HepG2 (cell line): ENCODE data around the gene CHKA. TPM values are rescaled to one million over a fixed set of nuclear protein-coding genes. Genes with fewer than 3 reads are reported as not detected.

Experiments
- HES4 ChIP-seq: sonication (generic); formaldehyde crosslinking; IDR thresholded peaks from 2 replicates; pipeline ENCODE4 v1.9.0; 2021; ENCODE audit warnings: mild to moderate bottlenecking, missing genetic modification reagents, borderline replicate concordance
- HOXA3 ChIP-seq: sonication (generic); formaldehyde crosslinking; IDR thresholded peaks from 2 replicates; pipeline ENCODE4 v1.5.0; 2020; ENCODE audit warnings: missing genetic modification reagents
- MIXL1 ChIP-seq: IDR thresholded peaks from 2 replicates; pipeline ENCODE4 v1.6.1; 2016
- PRPF4 ChIP-seq: fragments of 200-400 bp; formaldehyde crosslinking; IDR thresholded peaks from 2 replicates; pipeline ENCODE4 v1.6.1; 2016; ENCODE audit warnings: low read length, low read depth; ENCODE audit not compliant: poor library complexity, severe bottlenecking
- SPEN ChIP-seq: sonication (generic); formaldehyde crosslinking; IDR thresholded peaks from 2 replicates; pipeline ENCODE4 v1.5.1; 2020; ENCODE audit warnings: low read depth, mild to moderate bottlenecking, missing genetic modification reagents
- TOPORS ChIP-seq: sonication (generic); formaldehyde crosslinking; IDR thresholded peaks from 2 replicates; pipeline ENCODE4 v1.8.0; 2023; ENCODE audit warnings: mild to moderate bottlenecking, missing genetic modification reagents
- ZNF484 ChIP-seq: sonication (generic); formaldehyde crosslinking; IDR thresholded peaks from 2 replicates; pipeline ENCODE4 v1.5.1; 2020; ENCODE audit warnings: mild to moderate bottlenecking, low read depth, missing genetic modification reagents, borderline replicate concordance
- ZNF850 ChIP-seq: sonication (generic); formaldehyde crosslinking; conservative IDR thresholded peaks from 2 replicates; pipeline ENCODE4 v1.9.0; 2021; ENCODE audit warnings: mild to moderate bottlenecking, missing genetic modification reagents
- polyA plus RNA-seq, 8 experiments: library from polyadenylated mRNA; depleted of rRNA in 3 of 8; stranded (reverse) in 7 of 8; unstranded in 1 of 8; fragments of >200 nt; fragmentation: Illumina TruSeq in 4 of 8; extraction: Trizol in 4 of 8; gene quantifications; 2 replicates each; pipeline versions ENCODE4 v1.2.1 to v1.2.3, GENCODE V29; 2011 to 2016; ENCODE audit warnings: low read depth in 4 of 8, missing spikeins in 1 of 8, mixed read lengths in 1 of 8; ENCODE audit not compliant: insufficient read depth in 1 of 8
- total RNA-seq, 5 experiments: library from RNA; depleted of rRNA; stranded (reverse); fragments of >200 nt; fragmentation: Illumina TruSeq; extraction: Trizol; gene quantifications; 2 replicates each; pipeline ENCODE4 v1.2.3, GENCODE V29; 2016; ENCODE audit warnings: low read depth in 1 of 5
- TF ChIP-seq, protein P1 (sequence below): sonication (generic); formaldehyde crosslinking; IDR thresholded peaks from 2 replicates; pipeline ENCODE4 v1.9.0; 2022; ENCODE audit warnings: missing genetic modification reagents, mild to moderate bottlenecking, borderline replicate concordance
- TF ChIP-seq, protein P2 (sequence below): sonication (generic); formaldehyde crosslinking; IDR thresholded peaks from 2 replicates; pipeline ENCODE4 v1.5.0; 2020; ENCODE audit warnings: mild to moderate bottlenecking, missing genetic modification reagents, borderline replicate concordance
- TF ChIP-seq, protein P3 (sequence below): sonication (generic); formaldehyde crosslinking; conservative IDR thresholded peaks from 2 replicates; pipeline ENCODE4 v1.4.0; 2020; ENCODE audit warnings: missing genetic modification reagents
- TF ChIP-seq, protein P4 (sequence below): sonication (generic); formaldehyde crosslinking; IDR thresholded peaks from 2 replicates; pipeline ENCODE4 v1.4.0; 2020; ENCODE audit warnings: missing genetic modification reagents, mild to moderate bottlenecking, borderline replicate concordance
- TF ChIP-seq, protein P5 (sequence below): sonication (generic); formaldehyde crosslinking; IDR thresholded peaks from 2 replicates; pipeline ENCODE4 v1.4.0; 2020; ENCODE audit warnings: missing genetic modification reagents

Gene CHKA
- total and polyA plus RNA-seq, 2 of the 13 experiments (the other 11 are each of a cell fraction or from before 2014, with no cell fraction given) = 71.6 to 92.7 TPM

DNA sequence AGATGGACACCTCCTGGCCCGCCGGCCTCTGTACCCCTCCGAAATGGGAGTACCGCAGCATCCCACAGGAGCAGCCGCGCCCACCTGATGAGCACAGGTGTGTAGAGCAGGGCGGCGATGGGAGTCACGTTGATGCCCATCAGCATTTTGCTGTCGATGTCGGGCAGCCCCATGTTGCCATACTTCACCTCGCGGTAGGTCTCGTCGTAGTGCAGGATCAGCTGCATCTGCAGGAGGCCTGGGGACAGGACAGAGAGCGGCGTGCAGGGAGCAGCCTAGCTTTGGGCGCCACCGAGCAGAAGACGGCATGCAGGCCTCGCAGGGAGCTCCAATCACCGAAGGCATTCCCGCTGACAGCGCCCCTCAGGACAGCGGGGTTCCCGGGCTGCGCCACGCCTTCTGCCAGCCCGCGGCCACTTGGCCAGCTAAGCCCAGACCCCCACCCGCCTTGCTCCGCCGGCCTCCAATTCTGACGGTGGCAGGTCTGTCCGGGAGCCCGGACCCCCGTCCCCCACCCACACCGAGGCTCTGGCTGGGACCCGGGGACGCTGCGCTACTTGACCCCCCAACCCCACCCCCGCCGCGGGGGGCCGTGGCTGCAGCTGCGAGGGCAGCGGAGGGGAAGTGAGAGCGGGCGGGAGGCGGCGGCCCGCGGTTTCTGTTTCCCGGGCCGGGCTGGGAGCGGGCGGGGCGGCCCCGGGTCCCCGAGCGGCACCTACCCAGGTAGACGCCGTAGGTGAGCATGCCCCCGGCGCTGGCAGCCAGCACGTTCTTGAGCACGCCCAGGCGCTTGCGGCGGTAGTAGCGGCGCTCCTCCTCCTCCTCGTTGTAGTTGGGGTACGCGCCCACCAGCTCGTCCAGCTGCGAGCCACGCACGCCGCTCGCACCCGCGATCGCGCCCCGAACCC lies 118.0 kb downstream of the CHKA start (continued):
- TF ChIP-seq, protein P1, sequence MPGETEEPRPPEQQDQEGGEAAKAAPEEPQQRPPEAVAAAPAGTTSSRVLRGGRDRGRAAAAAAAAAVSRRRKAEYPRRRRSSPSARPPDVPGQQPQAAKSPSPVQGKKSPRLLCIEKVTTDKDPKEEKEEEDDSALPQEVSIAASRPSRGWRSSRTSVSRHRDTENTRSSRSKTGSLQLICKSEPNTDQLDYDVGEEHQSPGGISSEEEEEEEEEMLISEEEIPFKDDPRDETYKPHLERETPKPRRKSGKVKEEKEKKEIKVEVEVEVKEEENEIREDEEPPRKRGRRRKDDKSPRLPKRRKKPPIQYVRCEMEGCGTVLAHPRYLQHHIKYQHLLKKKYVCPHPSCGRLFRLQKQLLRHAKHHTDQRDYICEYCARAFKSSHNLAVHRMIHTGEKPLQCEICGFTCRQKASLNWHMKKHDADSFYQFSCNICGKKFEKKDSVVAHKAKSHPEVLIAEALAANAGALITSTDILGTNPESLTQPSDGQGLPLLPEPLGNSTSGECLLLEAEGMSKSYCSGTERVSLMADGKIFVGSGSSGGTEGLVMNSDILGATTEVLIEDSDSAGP = peak; percentile 16; the same call in 1 of the 2 replicates
- TF ChIP-seq, protein P2, sequence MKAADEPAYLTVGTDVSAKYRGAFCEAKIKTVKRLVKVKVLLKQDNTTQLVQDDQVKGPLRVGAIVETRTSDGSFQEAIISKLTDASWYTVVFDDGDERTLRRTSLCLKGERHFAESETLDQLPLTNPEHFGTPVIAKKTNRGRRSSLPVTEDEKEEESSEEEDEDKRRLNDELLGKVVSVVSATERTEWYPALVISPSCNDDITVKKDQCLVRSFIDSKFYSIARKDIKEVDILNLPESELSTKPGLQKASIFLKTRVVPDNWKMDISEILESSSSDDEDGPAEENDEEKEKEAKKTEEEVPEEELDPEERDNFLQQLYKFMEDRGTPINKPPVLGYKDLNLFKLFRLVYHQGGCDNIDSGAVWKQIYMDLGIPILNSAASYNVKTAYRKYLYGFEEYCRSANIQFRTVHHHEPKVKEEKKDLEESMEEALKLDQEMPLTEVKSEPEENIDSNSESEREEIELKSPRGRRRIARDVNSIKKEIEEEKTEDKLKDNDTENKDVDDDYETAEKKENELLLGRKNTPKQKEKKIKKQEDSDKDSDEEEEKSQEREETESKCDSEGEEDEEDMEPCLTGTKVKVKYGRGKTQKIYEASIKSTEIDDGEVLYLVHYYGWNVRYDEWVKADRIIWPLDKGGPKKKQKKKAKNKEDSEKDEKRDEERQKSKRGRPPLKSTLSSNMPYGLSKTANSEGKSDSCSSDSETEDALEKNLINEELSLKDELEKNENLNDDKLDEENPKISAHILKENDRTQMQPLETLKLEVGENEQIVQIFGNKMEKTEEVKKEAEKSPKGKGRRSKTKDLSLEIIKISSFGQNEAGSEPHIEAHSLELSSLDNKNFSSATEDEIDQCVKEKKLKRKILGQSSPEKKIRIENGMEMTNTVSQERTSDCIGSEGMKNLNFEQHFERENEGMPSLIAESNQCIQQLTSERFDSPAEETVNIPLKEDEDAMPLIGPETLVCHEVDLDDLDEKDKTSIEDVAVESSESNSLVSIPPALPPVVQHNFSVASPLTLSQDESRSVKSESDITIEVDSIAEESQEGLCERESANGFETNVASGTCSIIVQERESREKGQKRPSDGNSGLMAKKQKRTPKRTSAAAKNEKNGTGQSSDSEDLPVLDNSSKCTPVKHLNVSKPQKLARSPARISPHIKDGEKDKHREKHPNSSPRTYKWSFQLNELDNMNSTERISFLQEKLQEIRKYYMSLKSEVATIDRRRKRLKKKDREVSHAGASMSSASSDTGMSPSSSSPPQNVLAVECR (CRISPR knock-in tag) = peak; percentile 35; the same call in 1 of the 2 replicates
- TF ChIP-seq, protein P3, sequence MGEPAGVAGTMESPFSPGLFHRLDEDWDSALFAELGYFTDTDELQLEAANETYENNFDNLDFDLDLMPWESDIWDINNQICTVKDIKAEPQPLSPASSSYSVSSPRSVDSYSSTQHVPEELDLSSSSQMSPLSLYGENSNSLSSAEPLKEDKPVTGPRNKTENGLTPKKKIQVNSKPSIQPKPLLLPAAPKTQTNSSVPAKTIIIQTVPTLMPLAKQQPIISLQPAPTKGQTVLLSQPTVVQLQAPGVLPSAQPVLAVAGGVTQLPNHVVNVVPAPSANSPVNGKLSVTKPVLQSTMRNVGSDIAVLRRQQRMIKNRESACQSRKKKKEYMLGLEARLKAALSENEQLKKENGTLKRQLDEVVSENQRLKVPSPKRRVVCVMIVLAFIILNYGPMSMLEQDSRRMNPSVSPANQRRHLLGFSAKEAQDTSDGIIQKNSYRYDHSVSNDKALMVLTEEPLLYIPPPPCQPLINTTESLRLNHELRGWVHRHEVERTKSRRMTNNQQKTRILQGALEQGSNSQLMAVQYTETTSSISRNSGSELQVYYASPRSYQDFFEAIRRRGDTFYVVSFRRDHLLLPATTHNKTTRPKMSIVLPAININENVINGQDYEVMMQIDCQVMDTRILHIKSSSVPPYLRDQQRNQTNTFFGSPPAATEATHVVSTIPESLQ (CRISPR knock-in tag) = no peak
- TF ChIP-seq HOXA3 (CRISPR knock-in tag) (peak; percentile 23; the same call in 1 of the 2 replicates), TOPORS (CRISPR knock-in tag) (0 out of 2 replicates have a peak, but pooled peaks have one; percentile 2), ZNF850 (CRISPR knock-in tag) (0 out of 2 replicates have a peak, but pooled peaks have one; percentile 30), ZNF484 (CRISPR knock-in tag) (no peak), HES4 (CRISPR knock-in tag) (0 out of 2 replicates have a peak, but pooled peaks have one; percentile 29), SPEN (CRISPR knock-in tag) (no peak), MIXL1 (CRISPR knock-in tag) (no peak), PRPF4 (peak; percentile 64)
- TF ChIP-seq, protein P4, sequence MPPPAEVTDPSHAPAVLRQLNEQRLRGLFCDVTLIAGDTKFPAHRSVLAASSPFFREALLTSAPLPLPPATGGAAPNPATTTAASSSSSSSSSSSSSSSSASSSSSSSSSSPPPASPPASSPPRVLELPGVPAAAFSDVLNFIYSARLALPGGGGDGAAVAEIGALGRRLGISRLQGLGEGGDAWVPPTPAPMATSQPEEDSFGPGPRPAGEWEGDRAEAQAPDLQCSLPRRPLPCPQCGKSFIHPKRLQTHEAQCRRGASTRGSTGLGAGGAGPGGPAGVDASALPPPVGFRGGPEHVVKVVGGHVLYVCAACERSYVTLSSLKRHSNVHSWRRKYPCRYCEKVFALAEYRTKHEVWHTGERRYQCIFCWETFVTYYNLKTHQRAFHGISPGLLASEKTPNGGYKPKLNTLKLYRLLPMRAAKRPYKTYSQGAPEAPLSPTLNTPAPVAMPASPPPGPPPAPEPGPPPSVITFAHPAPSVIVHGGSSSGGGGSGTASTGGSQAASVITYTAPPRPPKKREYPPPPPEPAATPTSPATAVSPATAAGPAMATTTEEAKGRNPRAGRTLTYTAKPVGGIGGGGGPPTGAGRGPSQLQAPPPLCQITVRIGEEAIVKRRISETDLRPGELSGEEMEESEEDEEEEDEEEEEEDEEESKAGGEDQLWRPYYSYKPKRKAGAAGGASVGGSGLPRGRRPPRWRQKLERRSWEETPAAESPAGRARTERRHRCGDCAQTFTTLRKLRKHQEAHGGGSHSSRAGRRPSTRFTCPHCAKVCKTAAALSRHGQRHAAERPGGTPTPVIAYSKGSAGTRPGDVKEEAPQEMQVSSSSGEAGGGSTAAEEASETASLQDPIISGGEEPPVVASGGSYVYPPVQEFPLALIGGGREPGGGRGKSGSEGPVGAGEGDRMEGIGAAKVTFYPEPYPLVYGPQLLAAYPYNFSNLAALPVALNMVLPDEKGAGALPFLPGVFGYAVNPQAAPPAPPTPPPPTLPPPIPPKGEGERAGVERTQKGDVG (CRISPR knock-in tag) = peak; percentile 66; the same call in 1 of the 2 replicates
- TF ChIP-seq, protein P5, sequence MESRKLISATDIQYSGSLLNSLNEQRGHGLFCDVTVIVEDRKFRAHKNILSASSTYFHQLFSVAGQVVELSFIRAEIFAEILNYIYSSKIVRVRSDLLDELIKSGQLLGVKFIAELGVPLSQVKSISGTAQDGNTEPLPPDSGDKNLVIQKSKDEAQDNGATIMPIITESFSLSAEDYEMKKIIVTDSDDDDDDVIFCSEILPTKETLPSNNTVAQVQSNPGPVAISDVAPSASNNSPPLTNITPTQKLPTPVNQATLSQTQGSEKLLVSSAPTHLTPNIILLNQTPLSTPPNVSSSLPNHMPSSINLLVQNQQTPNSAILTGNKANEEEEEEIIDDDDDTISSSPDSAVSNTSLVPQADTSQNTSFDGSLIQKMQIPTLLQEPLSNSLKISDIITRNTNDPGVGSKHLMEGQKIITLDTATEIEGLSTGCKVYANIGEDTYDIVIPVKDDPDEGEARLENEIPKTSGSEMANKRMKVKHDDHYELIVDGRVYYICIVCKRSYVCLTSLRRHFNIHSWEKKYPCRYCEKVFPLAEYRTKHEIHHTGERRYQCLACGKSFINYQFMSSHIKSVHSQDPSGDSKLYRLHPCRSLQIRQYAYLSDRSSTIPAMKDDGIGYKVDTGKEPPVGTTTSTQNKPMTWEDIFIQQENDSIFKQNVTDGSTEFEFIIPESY (CRISPR knock-in tag) = peak; percentile 89
